ENCODE data around the gene THOC6.

Gene THOC6

GRCh38 chr16:3012246-3012645, 11.6 kb upstream of the THOC6 start:
- no peak overlapping the region for H3K9ac ChIP-seq (ENCODE audit: low read length)
- peaks cover 17% of the 10 kb centered on the region for H3K4me1 ChIP-seq (ENCODE audit: low read length)
- peaks cover 93% of the 10 kb centered on the region for H3K27me3 ChIP-seq (replicated peaks; ENCODE audit: insufficient read depth, low read length)

GRCh38 chr16:3012828-3013420, 10.9 kb upstream of the THOC6 start, which contains the start of gene CLDN9:
CLDN9 (plus strand) TSS chr16:3012923; CDS start chr16:3013363, 440 bp downstream.
- Histone ChIP-seq H3K79me2 (ENCODE audit: low read length) (no peaks in the 10 kb centered on the region), H3K27me3 (replicated peaks; ENCODE audit: insufficient read depth, low read length) (peaks cover 94% of the 10 kb centered on the region), H3K4me1 (ENCODE audit: low read length) (peaks cover 10% of the 10 kb centered on the region), H4K20me1 (ENCODE audit: insufficient read depth, low read length) (no peaks in the 10 kb centered on the region), H3K36me3 (replicated peaks; ENCODE audit: insufficient read depth, low read length) (no peaks in the 10 kb centered on the region), H3K27ac (ENCODE audit: low read length) (no peak within 1 kb of the TSS), H3K9me3 (replicated peaks; ENCODE audit: insufficient read depth, low read length) (no peaks in the 10 kb centered on the region), H3K9ac (ENCODE audit: low read length) (no peak within 1 kb of the TSS), H2AFZ (ENCODE audit: low read length) (no peak within 1 kb of the TSS), H3K4me2 (ENCODE audit: low read depth, low read length) (peak within 1 kb of the TSS; percentile 16; the same call in 1 of the 2 replicates), H3K9me2 (replicated peaks; ENCODE audit: insufficient read depth, low read length) (no peaks in the 10 kb centered on the region), H3K4me3 (ENCODE audit: low read length) (no peak within 1 kb of the TSS), H3F3A (ENCODE audit: insufficient read depth, low read length) (no peaks in the 10 kb centered on the region)
- peak; percentile 54 for DNase-seq
- no peak for TF ChIP-seq EZH2phosphoT487 (IDR thresholded peaks at IDR 0.05; ENCODE audit: low read length)
- no peak for TF ChIP-seq EZH2 (optimal IDR thresholded peaks at IDR 0.05; ENCODE audit: low read depth, low read length)
- TF ChIP-seq CTCF (IDR thresholded peaks at IDR 0.05; ENCODE audit: low read length): no peak

More at GRCh38 chr16:3012246-3012645, 11.6 kb upstream of the THOC6 start:
- Histone ChIP-seq H3K4me3 (ENCODE audit: low read length) (no peak overlapping the region), H3K79me2 (ENCODE audit: low read length) (no peaks in the 10 kb centered on the region), H3K4me2 (ENCODE audit: low read depth, low read length) (peak overlapping the region; percentile 16; the same call in 1 of the 2 replicates), H3K27ac (ENCODE audit: low read length) (no peak overlapping the region), H2AFZ (ENCODE audit: low read length) (no peak overlapping the region), H3K9me3 (replicated peaks; ENCODE audit: insufficient read depth, low read length) (no peaks in the 10 kb centered on the region), H3K9me2 (replicated peaks; ENCODE audit: insufficient read depth, low read length) (no peaks in the 10 kb centered on the region), H3K36me3 (replicated peaks; ENCODE audit: insufficient read depth, low read length) (no peaks in the 10 kb centered on the region), H3F3A (ENCODE audit: insufficient read depth, low read length) (peaks cover under 1% of the 10 kb centered on the region; the same call in 1 of the 2 replicates), H4K20me1 (ENCODE audit: insufficient read depth, low read length) (no peaks in the 10 kb centered on the region)
- TF ChIP-seq EZH2 (optimal IDR thresholded peaks at IDR 0.05; ENCODE audit: low read depth, low read length) (no peak), CTCF (IDR thresholded peaks at IDR 0.05; ENCODE audit: low read length) (no peak), EZH2phosphoT487 (IDR thresholded peaks at IDR 0.05; ENCODE audit: low read length) (no peak)
- no peak for DNase-seq

- Histone ChIP-seq H3K4me2 (ENCODE audit: low read depth, low read length) (no peak overlapping the region), H3F3A (ENCODE audit: insufficient read depth, low read length) (no peaks in the 10 kb centered on the region), H3K9ac (ENCODE audit: low read length) (no peak overlapping the region)
Observed at GRCh38 chr16:3013491-3013951, 10.3 kb upstream of the THOC6 start.

More at GRCh38 chr16:3013491-3013951, 10.3 kb upstream of the THOC6 start:
- no peaks in the 10 kb centered on the region for H3K9me2 ChIP-seq (replicated peaks; ENCODE audit: insufficient read depth, low read length)
- H3K79me2 ChIP-seq (ENCODE audit: low read length): no peaks in the 10 kb centered on the region
- DNase-seq: no peak
- no peak overlapping the region for H3K27ac ChIP-seq (ENCODE audit: low read length)
- 0 out of 2 replicates have a peak, but pooled peaks cover 6% of the 10 kb centered on the region for H3K4me1 ChIP-seq (ENCODE audit: low read length)
- no peak overlapping the region for H3K4me3 ChIP-seq (ENCODE audit: low read length)
- H4K20me1 ChIP-seq (ENCODE audit: insufficient read depth, low read length): no peaks in the 10 kb centered on the region
- no peaks in the 10 kb centered on the region for H3K36me3 ChIP-seq (replicated peaks; ENCODE audit: insufficient read depth, low read length)
- H2AFZ ChIP-seq (ENCODE audit: low read length): no peak overlapping the region
- H3K9me3 ChIP-seq (replicated peaks; ENCODE audit: insufficient read depth, low read length): no peaks in the 10 kb centered on the region
- no peak for TF ChIP-seq CTCF (IDR thresholded peaks at IDR 0.05; ENCODE audit: low read length)
- no peak for TF ChIP-seq EZH2 (optimal IDR thresholded peaks at IDR 0.05; ENCODE audit: low read depth, low read length)
- TF ChIP-seq EZH2phosphoT487 (IDR thresholded peaks at IDR 0.05; ENCODE audit: low read length): no peak
- H3K27me3 ChIP-seq (replicated peaks; ENCODE audit: insufficient read depth, low read length): peaks cover 94% of the 10 kb centered on the region
